Motor neuron (in vitro differentiated cells): ENCODE data around the gene MVB12B. TPM values are rescaled to one million over a fixed set of nuclear protein-coding genes. Genes with fewer than 3 reads are reported as not detected.
A peak's percentile ranks its signal among the peaks of the same experiment; 100 is the strongest.

ENCODE experiments used
- ATAC-seq, 8 experiments: fragments of 200-7000 bp; cut with Tn5 transposase; replicated peaks in 6 of 8; 2 replicates each; pipeline ENCODE4 v1.8.0; 2021; ENCODE audit warnings: mild to moderate bottlenecking in 8 of 8, moderate library complexity in 8 of 8
- H3K27ac ChIP-seq, 2 donors: fragments of 250-450 bp; sonication (Bioruptor Pico); 2 replicates each; pipeline ENCODE4 v1.9.0; 2021; ENCODE audit warnings: antibody characterized with exemption in 2 of 2, mild to moderate bottlenecking in 2 of 2, moderate library complexity in 1 of 2
- H3K4me1 ChIP-seq, 2 donors: fragments of 250-450 bp; sonication (Bioruptor Pico); replicated peaks in 1 of 2; 2 replicates each; pipeline ENCODE4 v1.6.1; 2021; ENCODE audit warnings: antibody characterized with exemption in 2 of 2, mild to moderate bottlenecking in 2 of 2, moderate library complexity in 1 of 2
- H3K4me3 ChIP-seq, 5 donors: fragments of 250-450 bp; sonication (Bioruptor Pico); 2 replicates each; pipeline ENCODE4 v1.9.0; 2021; ENCODE audit warnings: antibody characterized with exemption in 5 of 5, mild to moderate bottlenecking in 5 of 5, moderate library complexity in 4 of 5
- WGBS, 10 experiments: fragments of 450-650 bp; shearing (Covaris generic); methylation state at CpG; one replicate each; pipeline ENCODE4 v1.0.0; 2022; 5-methylcytosine and 5-hydroxymethylcytosine counted together
- in situ Hi-C, 9 experiments: fragments of 400-800 bp; cut with MboI; loops; one replicate each; pipeline ENCODE4 v1.15.0; 2021; ENCODE audit warnings: low sequenced_read_pairs in 9 of 9, low pct_unique_long_range_greater_than_20kb in 2 of 9; ENCODE audit not compliant: unreplicated experiment in 9 of 9
- total RNA-seq, 8 experiments: library from RNA; unstranded; fragments of 300-600 nt; gene quantifications; 2 replicates each; pipeline versions ENCODE4 v1.2.3 to v1.2.4, GENCODE V29; 2022

The MVB12B gene
- total RNA-seq, 8 experiments from 2014 or later = 1.7 to 33.8 (median 23.0) TPM

DNA sequence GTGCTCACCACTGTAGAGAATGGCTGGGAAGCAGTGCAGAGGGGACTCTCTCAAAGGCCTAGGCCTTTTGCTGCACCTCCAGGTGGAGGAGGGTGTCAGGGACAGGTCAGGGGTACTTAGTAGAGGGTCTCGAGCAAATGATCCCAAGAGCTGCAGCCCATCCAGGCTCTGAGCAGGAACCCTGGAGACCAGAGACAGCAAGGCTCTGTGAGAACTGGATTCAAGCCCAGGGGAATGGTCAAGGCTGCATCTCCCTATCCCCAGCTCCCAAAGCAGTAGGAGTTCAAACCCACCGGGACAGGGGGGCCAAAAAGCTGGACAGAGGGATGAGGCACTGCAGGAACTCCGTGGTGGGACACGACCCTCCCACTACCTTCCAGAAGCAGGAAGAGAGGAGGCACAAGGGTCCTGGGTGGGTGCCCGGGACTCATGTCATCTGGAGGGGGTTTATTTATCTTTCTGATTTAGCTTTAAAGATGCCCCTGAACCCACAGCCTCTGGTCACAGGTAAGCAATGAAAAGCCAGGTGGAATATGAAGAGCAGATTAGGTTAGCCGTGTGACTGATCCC is 124.8 kb downstream of the MVB12B start:
- in situ Hi-C loops = no loop called here
- Histone ChIP-seq H3K27ac (peak overlapping the region in 1 of 2 donors; percentile 67), H3K4me1 (peaks cover 33 to 34% of the 10 kb centered on the region in 2 donors), H3K4me3 (no peak overlapping the region)
- WGBS, 10 experiments = 20 to 100% (median 100%) methylated on average over 1 to 3 of the region's 6 CpGs; no CpG with 5 or more reads in 2 of the 10 experiments
- no peak for ATAC-seq

- H3K27ac ChIP-seq = no peak overlapping the region
- ATAC-seq = peak in 6 of 8 experiments; percentile 43 to 72 (median 60)
- in situ Hi-C loops = no loop called here
- peaks cover 33 to 34% of the 10 kb centered on the region in 2 donors for H3K4me1 ChIP-seq
- 20 to 60% (median 34%) methylated on average over 1 to 10 of the region's 12 CpGs; no CpG with 5 or more reads in 5 of the 10 experiments for WGBS, 10 experiments
- no peak overlapping the region for H3K4me3 ChIP-seq
Measured at GRCh38 chr9:126452106-126452505, 125.5 kb downstream of the MVB12B start.

- WGBS, 10 experiments = 20 to 100% (median 89%) methylated on average over 1 to 8 of the region's 14 CpGs; no CpG with 5 or more reads in 2 of the 10 experiments
- Histone ChIP-seq H3K27ac (no peak overlapping the region), H3K4me1 (peaks cover 33 to 34% of the 10 kb centered on the region in 2 donors), H3K4me3 (no peak overlapping the region)
- in situ Hi-C loops = no loop called here
- no peak for ATAC-seq
Measured at GRCh38 chr9:126453156-126453963, 126.7 kb downstream of the MVB12B start.

GRCh38 chr9:126454215-126454614 is 127.6 kb downstream of the MVB12B start:
- H3K4me3 ChIP-seq = no peak overlapping the region
- ATAC-seq = no peak
- WGBS, 10 experiments = 0 to 100% (median 42%) methylated on average over 1 to 4 of the region's 4 CpGs; no CpG with 5 or more reads in 3 of the 10 experiments
- no peak overlapping the region for H3K27ac ChIP-seq
- in situ Hi-C loops = no loop called here
- H3K4me1 ChIP-seq = peaks cover 33 to 34% of the 10 kb centered on the region in 2 donors

GRCh38 chr9:126454795-126455194 is 128.2 kb downstream of the MVB12B start:
- no peak overlapping the region for H3K27ac ChIP-seq
- no peak for ATAC-seq
- 67 to 100% (median 88%) methylated on average over 1 to 7 of the region's 9 CpGs; no CpG with 5 or more reads in 2 of the 10 experiments for WGBS, 10 experiments
- H3K4me1 ChIP-seq = peaks cover 33 to 34% of the 10 kb centered on the region in 2 donors
- in situ Hi-C loops = no loop called here
- H3K4me3 ChIP-seq = no peak overlapping the region

DNA sequence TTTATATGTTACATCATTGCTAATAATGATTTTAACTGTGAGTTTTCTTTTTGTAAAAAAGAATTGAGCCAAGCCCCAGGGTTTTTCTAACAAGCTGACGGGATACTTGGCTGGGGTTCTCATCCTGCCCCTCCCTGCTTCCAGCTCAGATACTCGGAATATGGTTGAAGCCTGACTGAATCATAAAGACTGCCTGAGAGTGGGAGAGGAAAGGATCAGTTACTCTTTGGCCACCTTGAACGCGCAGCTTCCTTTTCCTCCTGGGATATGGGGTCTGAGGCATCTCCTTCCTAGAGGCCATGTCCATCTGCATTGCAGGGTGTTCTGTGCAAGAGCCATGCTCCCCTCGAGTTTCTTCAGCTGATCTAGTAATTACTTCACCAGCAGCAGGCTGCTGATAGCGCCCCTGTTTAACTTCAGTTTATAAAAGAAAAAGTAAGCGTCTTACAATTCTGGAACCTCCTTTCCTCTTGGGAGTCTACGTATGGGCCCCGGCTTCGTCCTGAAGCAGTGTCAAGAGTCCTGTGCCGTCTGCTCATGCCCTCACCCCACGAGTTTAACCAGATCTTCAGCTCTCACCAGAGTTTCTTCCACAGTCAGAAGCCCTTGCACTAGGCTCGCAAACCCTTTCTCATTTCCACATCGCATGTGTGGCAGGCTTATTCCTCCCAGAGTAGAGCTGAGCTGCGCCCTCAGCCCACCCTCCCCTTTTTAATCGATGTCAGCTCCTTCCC is 130.0 kb downstream of the MVB12B start:
- Histone ChIP-seq H3K27ac (no peak overlapping the region), H3K4me3 (no peak overlapping the region), H3K4me1 (peaks cover 15 to 20% of the 10 kb centered on the region in 2 donors)
- peak in 2 of 8 experiments; percentile 59 to 68 for ATAC-seq
- in situ Hi-C loops = no loop called here
- 17 to 90% (median 77%) methylated on average over 2 to 13 of the region's 16 CpGs; no CpG with 5 or more reads in 1 of the 10 experiments for WGBS, 10 experiments

DNA sequence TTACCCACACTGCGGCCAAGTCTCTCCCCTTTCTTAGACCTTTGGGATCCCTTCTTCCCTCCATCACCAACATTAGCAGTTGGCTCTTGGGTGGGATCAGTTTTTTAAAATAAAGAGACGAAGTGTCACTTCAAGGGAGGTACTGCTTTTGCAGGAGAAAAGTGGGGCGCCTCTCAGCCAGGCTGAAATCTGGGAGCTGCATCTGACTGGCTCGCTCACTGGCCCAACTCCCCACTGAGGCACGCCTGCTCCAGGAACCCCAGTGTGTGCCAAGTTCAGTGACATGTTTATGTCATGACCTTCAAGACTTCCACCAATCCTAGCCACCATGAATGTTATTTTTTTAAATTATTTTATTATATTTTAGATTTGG is 130.5 kb downstream of the MVB12B start:
- ATAC-seq = no peak
- H3K27ac ChIP-seq = no peak overlapping the region
- in situ Hi-C loops = no loop called here
- peaks cover 9 to 14% of the 10 kb centered on the region in 2 donors for H3K4me1 ChIP-seq
- H3K4me3 ChIP-seq = no peak overlapping the region
- WGBS, 10 experiments = 67 to 100% (median 90%) methylated on average over 1 to 4 of the region's 5 CpGs; no CpG with 5 or more reads in 3 of the 10 experiments

DNA sequence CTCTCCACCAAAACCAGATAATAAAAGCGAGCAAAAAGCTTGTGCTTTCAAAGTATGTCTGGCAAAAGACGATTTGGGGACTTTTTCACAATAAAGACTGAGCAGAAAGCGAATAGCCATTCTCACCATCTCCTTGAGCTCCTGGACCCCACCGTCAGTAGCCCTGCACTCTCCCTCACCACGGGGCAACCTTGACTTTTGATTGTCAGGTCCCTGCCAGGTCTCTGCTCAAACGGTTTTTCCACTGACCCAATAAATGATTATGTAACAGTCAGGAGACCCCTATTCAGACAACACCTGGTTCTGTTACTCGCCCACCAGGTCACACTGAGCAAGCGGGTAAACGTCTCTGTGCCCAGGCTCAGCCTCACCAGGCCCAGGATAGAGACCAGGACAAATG is 131.3 kb downstream of the MVB12B start:
- H3K4me3 ChIP-seq = no peak overlapping the region
- WGBS, 10 experiments = 25 to 100% (median 66%) methylated on average over 1 to 6 of the region's 9 CpGs; no CpG with 5 or more reads in 2 of the 10 experiments
- in situ Hi-C loops = no loop called here
- H3K27ac ChIP-seq = no peak overlapping the region
- ATAC-seq = no peak
- peaks cover 2 to 7% of the 10 kb centered on the region in 2 donors for H3K4me1 ChIP-seq

- H3K27ac ChIP-seq = no peak overlapping the region
- 20 to 100% (median 98%) methylated on average over 1 to 5 of the region's 7 CpGs; no CpG with 5 or more reads in 4 of the 10 experiments for WGBS, 10 experiments
- in situ Hi-C loops = no loop called here
Measured at GRCh38 chr9:126459126-126459525, 132.5 kb downstream of the MVB12B start.

DNA sequence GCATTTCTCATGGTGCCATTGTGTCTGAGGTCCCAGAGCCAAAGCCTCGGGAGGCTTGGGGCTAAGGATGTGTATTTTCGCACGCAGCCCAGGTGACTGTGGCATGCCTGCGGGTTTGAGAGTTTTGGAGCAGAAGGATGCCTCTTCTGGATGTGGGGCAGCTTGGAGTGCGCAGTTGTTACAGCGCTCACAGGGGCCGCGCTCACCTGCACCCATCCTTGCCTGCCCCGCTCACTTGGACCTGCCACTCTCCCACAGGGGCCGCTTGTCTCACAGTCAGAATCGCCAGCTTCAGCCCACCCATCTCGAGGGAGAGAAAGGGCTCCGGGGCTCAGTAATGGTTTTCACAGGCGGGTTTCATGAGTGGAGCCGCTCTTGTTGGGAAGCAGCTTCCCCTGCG is 132.9 kb downstream of the MVB12B start:
- in situ Hi-C loops = no loop called here
- 80 to 100% (median 90%) methylated on average over 1 to 4 of the region's 16 CpGs; no CpG with 5 or more reads in 6 of the 10 experiments for WGBS, 10 experiments
- no peak overlapping the region for H3K4me3 ChIP-seq
- ATAC-seq = no peak
- peaks cover 0 to under 1% of the 10 kb centered on the region in 2 donors for H3K4me1 ChIP-seq
- H3K27ac ChIP-seq = no peak overlapping the region

More at GRCh38 chr9:126459126-126459525, 132.5 kb downstream of the MVB12B start:
- ATAC-seq = no peak
- Histone ChIP-seq H3K4me3 (no peak overlapping the region), H3K4me1 (peaks cover 0 to 5% of the 10 kb centered on the region in 2 donors)

DNA sequence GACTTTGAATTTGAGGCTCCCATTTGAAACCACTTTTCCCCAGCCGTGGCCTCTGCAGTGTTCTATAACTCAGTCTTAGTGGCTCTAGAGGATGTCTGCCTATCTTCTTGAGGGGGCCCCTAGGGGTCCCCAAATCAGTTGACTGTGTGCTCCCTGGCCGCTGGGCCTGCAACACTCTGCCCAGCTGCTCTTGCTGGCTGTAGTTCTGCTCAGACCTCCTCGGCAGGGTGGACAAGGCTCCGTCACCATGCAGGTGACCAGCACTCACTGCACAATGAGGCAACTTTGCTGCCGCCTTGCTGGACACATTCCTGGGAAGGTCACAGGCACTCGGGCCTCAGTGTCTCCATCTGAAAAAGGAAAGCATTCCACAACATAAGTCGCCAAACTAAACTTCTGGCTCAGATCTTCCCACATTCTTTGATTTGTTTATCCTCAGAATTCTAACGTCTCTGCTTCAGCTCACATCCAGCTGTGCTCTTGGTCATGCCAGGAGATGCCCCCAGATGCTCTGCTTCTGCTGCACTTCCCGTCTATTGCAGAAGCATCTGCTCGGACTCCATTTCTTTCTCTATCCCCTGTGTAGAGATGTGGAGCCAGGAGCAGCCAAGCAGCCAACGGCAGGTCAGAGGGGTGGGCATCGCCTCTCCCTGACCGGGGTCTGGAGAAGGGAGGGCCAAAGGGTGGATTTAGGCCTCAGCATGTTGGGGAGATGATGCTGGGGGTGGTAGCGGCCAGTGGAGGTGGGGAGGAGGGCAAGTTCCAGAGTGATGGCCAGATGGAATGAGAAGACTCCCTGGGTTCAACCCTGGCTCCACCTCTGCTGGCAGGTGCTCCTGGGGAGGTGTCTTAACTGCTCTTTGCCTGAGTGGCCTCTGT is 133.6 kb downstream of the MVB12B start:
- in situ Hi-C loops = no loop called here
- WGBS, 10 experiments = 15 to 100% (median 80%) methylated on average over 1 to 8 of the region's 14 CpGs; no CpG with 5 or more reads in 3 of the 10 experiments
- H3K27ac ChIP-seq = no peak overlapping the region
- ATAC-seq = no peak
- H3K4me1 ChIP-seq = no peaks in the 10 kb centered on the region
- H3K4me3 ChIP-seq = no peak overlapping the region

GRCh38 chr9:126461029-126461428 is 134.4 kb downstream of the MVB12B start:
- 81 to 100% (median 100%) methylated on average over 1 to 7 of the region's 8 CpGs; no CpG with 5 or more reads in 2 of the 10 experiments for WGBS, 10 experiments
- H3K27ac ChIP-seq = no peak overlapping the region
- H3K4me1 ChIP-seq = no peaks in the 10 kb centered on the region
- in situ Hi-C loops = no loop called here
- no peak for ATAC-seq
- H3K4me3 ChIP-seq = no peak overlapping the region
